ENCODE results near the gene TLCD1.

DNA sequence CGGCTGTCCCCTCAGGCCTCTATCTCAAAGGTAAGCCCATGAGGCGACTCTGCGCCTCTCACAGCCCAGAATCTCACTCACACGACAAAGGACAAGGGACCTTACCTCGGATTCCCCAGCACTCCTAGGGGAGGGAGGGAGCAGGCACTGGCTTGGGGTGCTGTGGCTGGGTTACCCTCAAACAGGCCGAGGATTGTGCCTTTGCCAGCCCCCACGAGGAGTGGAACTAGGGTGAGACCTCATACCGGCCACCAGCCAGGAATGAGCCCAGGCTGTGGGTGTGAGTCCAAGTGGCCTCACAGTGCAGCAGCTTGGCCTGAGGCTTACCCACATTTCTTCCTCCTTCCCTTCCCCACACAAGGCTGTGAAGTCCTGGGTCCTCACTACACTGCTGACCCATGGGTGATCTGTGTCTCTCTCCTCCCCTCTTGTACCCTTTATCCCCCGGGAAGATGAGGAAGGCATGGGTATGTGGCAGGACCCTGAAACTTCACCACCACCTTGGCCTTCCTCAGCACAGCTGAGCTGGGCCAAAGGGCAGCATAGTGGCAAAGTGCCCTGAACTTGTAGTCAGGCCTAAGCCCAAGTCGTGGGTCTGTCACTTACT is 20.2 kb downstream of the TLCD1 start:
- TF ChIP-seq, protein P1, sequence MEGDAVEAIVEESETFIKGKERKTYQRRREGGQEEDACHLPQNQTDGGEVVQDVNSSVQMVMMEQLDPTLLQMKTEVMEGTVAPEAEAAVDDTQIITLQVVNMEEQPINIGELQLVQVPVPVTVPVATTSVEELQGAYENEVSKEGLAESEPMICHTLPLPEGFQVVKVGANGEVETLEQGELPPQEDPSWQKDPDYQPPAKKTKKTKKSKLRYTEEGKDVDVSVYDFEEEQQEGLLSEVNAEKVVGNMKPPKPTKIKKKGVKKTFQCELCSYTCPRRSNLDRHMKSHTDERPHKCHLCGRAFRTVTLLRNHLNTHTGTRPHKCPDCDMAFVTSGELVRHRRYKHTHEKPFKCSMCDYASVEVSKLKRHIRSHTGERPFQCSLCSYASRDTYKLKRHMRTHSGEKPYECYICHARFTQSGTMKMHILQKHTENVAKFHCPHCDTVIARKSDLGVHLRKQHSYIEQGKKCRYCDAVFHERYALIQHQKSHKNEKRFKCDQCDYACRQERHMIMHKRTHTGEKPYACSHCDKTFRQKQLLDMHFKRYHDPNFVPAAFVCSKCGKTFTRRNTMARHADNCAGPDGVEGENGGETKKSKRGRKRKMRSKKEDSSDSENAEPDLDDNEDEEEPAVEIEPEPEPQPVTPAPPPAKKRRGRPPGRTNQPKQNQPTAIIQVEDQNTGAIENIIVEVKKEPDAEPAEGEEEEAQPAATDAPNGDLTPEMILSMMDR (IDR thresholded peaks at IDR 0.05), result no peak
- TF ChIP-seq POLR2A (IDR thresholded peaks at IDR 0.05), result no peak

Measured in body of pancreas (tissue), 4 donors.